ENCODE data around the gene PIP4P1. TPM values are rescaled to one million over a fixed set of nuclear protein-coding genes. Genes with fewer than 3 reads are reported as not detected.

PIP4P1 gene
- total and polyA plus RNA-seq, 2 of the 8 experiments (the other 6 are each of a cell fraction or from before 2014, with no cell fraction given) = 29.5 to 60.0 TPM

DNA sequence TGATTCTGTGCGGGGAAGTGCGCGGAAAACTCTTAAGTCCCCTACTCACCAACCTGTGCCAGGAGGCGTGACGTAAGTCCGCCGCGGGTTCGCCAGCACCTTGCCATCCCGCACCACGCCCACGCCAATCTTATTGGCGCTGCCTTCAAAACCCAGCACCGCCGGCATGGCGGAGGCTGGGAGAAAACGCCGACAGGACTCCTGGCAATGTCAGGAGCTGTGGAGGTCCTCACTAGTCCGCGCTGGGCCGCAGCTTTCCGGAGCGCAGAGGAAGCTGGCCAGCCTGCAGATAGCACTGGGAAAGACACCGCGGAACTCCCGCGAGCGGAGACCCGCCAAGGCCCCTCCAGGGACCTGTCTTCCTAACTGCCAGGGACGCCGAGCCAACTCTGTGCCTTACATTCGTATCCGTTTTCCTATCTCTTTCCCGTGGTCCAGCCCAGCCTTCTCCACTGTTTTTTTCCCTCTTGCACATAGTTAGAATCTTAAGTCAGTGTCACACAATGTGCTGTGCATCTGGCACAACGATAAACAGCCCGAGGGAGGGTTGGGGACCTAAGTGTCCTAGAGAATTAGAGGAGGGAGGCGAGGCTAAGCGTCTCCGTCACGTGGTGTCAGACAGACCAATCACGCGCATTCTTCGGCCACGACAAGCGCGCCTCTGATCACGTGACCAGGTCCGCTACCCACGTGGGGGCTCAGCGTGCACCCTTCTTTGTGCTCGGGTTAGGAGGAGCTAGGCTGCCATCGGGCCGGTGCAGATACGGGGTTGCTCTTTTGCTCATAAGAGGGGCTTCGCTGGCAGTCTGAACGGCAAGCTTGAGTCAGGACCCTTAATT, 6.5 kb downstream of the PIP4P1 start, which contains the start of the genes APEX1 and OSGEP (continued):
- TF ChIP-seq ATF2 (IDR thresholded peaks at IDR 0.05; ENCODE audit: low read length) = peak; percentile 22; the same call in 1 of the 2 replicates
- no peak for TF ChIP-seq SRF (IDR thresholded peaks at IDR 0.05; ENCODE audit: low read depth, low read length)
- TF ChIP-seq RAD21 (IDR thresholded peaks at IDR 0.05 in 1 of 2, conservative IDR thresholded peaks at IDR 0.05 in 1 of 2; ENCODE audit: low read depth in 2 of 2, low read length in 2 of 2) = peak; percentile 5 to 13; a peak in 2 of 4 replicates
- TF ChIP-seq SP4 (IDR thresholded peaks at IDR 0.05; ENCODE audit: low read length) = peak; percentile 99
- TF ChIP-seq TAF1 (IDR thresholded peaks at IDR 0.05; ENCODE audit: low read depth, low read length) = peak; percentile 89
- no peak for TF ChIP-seq CHD1 (IDR thresholded peaks at IDR 0.05; ENCODE audit: low read depth, low read length)
- no peak for TF ChIP-seq BCL11A (IDR thresholded peaks at IDR 0.05; ENCODE audit: low read depth in 2 of 2, low read length in 2 of 2)
- TF ChIP-seq CHD2 (IDR thresholded peaks at IDR 0.05; ENCODE audit: low read length) = peak; percentile 73
- peak; percentile 82 for TF ChIP-seq ASH2L (IDR thresholded peaks at IDR 0.05; ENCODE audit: low read length)
- TF ChIP-seq HDAC2 (IDR thresholded peaks at IDR 0.05; ENCODE audit: borderline replicate concordance in 1 of 2, low read depth in 2 of 2, low read length in 2 of 2) = peak in 1 of 2 experiments; percentile 7; a peak in 1 of 4 replicates
- TF ChIP-seq PHF8 (conservative IDR thresholded peaks at IDR 0.05; ENCODE audit: low read depth, low read length) = peak; percentile 84
- TF ChIP-seq EP300 (IDR thresholded peaks at IDR 0.05; ENCODE audit: borderline replicate concordance in 1 of 2, low read depth in 2 of 2, low read length in 2 of 2) = no peak
- no peak for TF ChIP-seq SUZ12 (IDR thresholded peaks at IDR 0.05; ENCODE audit: low read length)
- TF ChIP-seq, protein P1, sequence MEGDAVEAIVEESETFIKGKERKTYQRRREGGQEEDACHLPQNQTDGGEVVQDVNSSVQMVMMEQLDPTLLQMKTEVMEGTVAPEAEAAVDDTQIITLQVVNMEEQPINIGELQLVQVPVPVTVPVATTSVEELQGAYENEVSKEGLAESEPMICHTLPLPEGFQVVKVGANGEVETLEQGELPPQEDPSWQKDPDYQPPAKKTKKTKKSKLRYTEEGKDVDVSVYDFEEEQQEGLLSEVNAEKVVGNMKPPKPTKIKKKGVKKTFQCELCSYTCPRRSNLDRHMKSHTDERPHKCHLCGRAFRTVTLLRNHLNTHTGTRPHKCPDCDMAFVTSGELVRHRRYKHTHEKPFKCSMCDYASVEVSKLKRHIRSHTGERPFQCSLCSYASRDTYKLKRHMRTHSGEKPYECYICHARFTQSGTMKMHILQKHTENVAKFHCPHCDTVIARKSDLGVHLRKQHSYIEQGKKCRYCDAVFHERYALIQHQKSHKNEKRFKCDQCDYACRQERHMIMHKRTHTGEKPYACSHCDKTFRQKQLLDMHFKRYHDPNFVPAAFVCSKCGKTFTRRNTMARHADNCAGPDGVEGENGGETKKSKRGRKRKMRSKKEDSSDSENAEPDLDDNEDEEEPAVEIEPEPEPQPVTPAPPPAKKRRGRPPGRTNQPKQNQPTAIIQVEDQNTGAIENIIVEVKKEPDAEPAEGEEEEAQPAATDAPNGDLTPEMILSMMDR (IDR thresholded peaks at IDR 0.05; ENCODE audit: control extremely low read depth in 1 of 3, insufficient read depth in 1 of 3, low read depth in 1 of 3, low read length in 3 of 3) = no peak; a peak in 1 of 4 replicates
- peak; percentile 98 for TF ChIP-seq ATF3 (IDR thresholded peaks at IDR 0.05; ENCODE audit: insufficient read depth, low read depth, low read length)
- no peak for TF ChIP-seq CBX5 (IDR thresholded peaks at IDR 0.05; ENCODE audit: low read depth, low read length)
- peak; percentile 98 for TF ChIP-seq MAX (IDR thresholded peaks at IDR 0.05)
